NCI-H128 (cell line): ENCODE data around the gene PPP1R9A.

Experiments
- DNase-seq: peaks from one replicate; lab custom pipeline; 2025; ENCODE audit not compliant: unreplicated experiment; lab: John Stamatoyannopoulos, UW

Gene PPP1R9A

DNA sequence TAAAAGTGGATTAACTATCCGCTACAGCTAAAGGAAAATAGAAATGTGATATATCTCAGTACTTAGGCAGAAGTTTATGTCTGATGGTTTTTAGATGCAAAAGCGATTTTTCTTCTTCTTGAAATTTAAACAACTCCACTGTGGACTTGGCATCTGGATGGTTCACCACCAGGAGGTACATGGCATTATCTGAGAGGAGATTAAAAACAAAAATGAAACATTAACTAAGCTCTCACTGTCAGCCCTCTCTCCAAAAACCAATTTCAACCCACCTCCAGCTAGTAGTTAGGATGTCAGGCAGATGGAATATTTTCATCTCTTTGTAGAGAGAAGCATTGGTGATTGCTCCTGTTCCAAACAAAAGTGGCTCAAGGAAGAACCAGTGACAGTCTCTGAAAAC, 404.0 kb downstream of the PPP1R9A start:
- DNase-seq = no peak

DNA sequence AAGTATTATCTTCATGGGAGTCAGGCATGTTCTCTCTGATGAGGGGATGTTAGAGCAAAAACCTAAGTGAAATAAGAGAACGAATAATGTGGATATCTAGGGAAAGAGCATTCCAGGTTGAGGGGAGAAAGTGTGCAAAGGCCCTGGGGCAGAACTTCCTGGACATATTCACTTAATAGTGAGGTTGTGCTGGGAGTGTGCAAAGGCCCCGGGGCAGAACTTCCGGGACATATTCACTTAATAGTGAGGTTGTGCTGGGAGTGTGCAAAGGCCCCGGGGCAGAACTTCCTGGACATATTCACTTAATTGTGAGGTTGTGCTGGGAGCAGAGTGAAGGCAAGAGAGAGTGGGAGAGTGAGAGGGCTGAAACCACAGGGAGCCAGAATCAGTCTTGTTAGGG, 405.2 kb downstream of the PPP1R9A start:
- DNase-seq = no peak

DNA sequence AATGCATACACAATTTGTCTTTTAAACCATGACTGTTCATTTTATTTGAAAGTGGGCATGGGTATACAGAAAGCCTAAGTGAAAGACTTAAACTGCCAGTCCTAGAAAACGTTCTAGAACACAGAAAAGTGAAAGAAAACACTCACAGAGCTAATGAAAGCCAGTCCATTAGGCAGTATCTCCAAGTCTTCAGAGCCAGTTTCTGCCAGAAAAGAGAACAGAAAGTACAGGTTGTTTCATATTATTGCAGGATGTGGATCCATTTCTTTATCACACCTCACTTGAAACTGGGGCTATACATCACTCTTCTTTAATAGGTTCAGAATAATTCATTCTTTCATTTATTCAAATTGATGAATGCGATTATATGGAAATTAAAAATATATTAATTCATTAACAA, 409.2 kb downstream of the PPP1R9A start:
- no peak for DNase-seq

- no peak for DNase-seq
Measured at GRCh38 chr7:95317546-95317945, 410.2 kb downstream of the PPP1R9A start.

DNA sequence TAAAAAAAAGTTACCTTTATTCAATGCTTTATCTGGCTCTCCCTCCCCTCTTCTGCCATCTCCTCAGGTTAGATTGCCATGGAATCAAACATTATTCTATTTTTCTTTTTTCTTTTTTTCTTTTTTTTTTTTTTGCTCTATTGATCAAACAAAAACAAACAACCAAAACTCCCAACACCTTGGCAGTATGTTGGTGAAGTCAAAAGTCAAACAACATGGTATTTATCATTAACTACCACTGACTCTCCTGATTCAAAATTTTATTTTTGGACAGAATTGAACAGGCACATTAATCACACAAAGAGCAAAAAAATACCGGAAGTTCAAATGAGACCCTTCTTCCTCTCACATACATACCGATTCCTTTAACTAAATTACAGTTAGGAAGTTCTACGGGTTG, 410.6 kb downstream of the PPP1R9A start:
- DNase-seq = no peak

DNA sequence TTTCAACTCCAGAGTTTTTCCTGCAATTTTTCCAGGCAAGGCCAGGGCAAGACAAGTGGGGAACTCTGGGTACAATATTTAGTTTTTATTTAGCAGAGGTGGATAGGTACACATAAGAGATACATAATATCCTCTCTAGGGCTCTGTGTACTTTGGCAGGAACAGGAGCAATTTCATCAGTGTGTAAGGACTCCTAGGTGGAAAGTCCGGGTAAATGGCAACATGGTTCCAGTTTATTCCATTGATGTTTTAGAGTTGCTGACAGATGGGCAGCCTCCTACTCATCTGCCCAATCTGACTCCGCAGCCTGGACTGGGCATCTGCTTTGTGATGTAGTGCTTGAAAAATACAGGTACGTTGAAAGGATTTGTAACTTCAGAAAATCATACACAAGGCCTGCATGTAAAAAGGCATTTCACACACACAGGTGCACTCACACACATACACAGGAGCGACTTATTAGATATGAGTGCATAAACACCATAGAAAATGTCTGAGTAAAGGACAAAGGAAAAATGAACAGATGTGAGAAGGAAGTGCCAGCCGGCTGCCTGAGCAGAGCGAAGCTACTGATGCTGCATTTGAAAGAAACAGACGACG, 411.2 kb downstream of the PPP1R9A start:
- no peak for DNase-seq

DNA sequence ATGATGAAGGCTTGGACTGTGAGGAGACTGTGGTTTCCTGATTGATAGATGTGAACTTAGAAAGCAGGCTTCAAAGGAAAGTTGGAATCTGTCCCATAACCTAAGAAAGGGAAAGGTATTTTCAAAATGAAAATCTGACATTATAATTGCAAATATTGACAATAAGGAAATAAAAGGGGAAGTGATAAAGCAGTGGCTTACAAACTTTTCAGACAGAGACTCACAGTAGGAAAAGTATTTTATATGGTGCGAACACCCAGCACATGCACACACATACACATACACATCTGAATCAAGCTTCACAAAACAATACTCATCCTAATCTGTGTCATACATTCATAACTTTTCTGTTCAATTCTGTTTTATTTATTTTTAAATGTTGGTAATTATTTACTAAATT, 412.2 kb downstream of the PPP1R9A start:
- no peak for DNase-seq

DNA sequence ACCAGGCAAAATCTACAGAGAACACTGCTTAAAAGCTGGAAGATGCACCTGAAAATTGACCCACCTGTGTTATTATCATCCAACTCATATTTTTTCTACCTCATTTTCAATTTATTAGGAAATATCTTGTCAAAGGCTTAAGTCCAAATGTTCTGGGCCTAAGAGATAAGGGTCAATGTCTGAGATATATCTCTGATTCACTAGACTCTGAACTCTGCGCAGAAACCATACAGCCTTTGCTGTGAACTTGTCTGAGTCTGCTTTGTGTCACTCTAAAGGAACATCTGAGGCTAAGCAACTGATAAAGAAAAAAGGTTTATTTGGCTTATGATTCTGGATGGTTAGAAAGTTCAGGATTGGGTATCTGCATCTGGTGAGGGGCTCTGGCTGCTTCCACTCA, 413.3 kb downstream of the PPP1R9A start:
- no peak for DNase-seq

- DNase-seq = no peak
Measured at GRCh38 chr7:95321720-95322119, 414.3 kb downstream of the PPP1R9A start.

- DNase-seq = no peak
Measured at GRCh38 chr7:95322396-95322795, 415.0 kb downstream of the PPP1R9A start.

- no peak for DNase-seq
Measured at GRCh38 chr7:95322854-95323253, 415.5 kb downstream of the PPP1R9A start.

- DNase-seq = no peak
Measured at GRCh38 chr7:95323410-95324129, 416.2 kb downstream of the PPP1R9A start.

DNA sequence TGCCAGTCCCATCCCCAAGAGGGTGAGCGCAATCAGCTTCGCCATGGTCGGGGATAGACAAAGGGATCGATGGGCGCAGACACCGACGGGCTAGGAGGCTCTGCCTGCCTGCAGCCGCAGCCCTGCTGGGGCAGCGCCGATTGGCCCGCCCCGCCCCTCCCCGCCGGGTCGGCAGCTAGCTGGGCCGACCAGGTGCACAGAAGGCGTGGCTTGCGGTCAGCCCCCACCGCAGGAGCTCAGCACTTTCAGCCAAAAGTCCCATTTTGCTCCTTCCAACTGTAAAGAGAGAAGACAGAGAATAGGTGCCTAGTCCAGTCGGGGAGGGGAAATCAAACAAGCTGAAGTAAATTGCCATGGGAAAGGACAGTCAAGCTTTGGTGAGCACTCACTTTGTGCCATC, 417.0 kb downstream of the PPP1R9A start, which contains the start of gene PON1:
TSS of gene PON1 (minus strand) at position 102 of the 400 bp plus-strand sequence. CDS start at position 45, 57 bp downstream.
- peak; percentile 7 for DNase-seq

DNA sequence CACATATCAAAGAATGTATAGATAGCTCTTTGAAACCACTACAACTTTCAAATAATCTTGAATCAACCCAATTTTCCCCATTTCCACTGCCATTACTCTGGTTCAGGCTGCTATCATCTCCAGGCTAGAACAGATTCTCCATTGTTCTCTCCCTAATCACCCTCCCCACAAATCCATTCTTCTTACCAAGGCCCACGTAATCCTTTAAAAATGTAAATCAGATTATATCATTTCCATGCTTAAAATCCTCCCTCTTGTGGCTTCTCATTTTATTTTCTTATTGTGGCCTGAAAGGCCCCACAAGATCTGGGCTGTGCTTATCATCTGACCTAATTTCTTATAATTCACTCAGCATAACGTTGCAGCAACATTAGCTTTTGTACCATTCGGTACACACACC, 420.0 kb downstream of the PPP1R9A start:
- DNase-seq = no peak

- DNase-seq = no peak
Measured at GRCh38 chr7:95330204-95330960, 423.0 kb downstream of the PPP1R9A start.

DNA sequence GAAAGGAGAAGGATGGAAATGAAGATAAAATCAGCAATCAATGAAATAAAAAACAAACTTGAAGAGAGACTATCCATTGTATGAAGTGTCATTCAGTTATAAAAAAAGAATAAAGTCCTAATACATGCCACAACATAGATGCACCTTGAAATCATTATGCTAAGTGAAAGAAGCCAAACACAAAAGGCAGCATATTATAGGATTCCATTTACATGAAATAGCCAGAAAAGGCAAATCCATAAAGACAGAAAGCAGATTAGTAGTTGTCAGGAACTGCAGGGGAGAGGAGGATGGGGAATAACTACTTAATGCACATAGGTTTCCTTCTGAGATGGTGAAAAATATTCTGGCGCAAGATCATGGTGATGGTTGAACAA, 423.6 kb downstream of the PPP1R9A start:
- no peak for DNase-seq

DNA sequence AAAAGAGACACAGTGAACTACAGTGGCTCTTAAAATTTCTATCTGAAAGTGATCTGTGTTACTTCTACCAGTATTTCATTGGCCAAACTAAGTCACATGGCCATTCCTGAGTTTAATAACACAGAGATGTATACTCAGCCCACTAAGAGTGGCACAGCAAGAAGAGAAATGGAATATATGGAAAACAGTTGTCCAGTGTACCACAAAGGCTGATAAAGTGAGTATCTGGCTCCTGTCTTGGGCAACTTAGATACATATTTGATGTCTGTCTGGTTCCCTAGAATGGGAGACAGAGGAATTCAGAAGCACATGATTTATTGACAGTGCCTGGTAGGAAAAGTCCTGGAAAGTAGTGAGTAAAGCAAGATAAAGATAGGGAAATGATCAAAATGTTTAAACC, 427.1 kb downstream of the PPP1R9A start:
- DNase-seq = no peak

- no peak for DNase-seq
Measured at GRCh38 chr7:95335093-95335492, 427.7 kb downstream of the PPP1R9A start.

GRCh38 chr7:95338832-95339231, 431.4 kb downstream of the PPP1R9A start:
- DNase-seq = no peak

DNA sequence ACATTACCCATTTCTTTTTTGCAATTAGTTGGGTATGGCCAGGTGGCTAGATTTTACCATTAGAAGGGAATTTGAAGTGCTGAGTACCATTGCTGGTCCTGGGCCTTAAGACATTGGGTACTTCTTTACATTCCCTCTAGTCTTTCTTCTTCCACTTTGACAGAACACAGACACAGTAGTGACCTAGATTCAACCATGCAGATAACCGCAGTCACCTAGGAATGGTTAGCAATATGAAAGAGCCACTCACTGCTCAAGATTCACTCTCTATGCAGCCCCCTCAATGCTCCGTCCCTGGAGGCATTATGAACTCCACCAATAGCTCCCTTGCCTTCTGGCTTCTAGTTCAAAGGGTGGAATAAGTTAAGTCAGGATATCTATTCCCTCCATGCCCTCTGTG, 433.1 kb downstream of the PPP1R9A start:
- no peak for DNase-seq

- no peak for DNase-seq
Measured at GRCh38 chr7:95342029-95342428, 434.6 kb downstream of the PPP1R9A start.

- DNase-seq = no peak
Measured at GRCh38 chr7:95342642-95343307, 435.4 kb downstream of the PPP1R9A start.
